GM18505 (cell line): ENCODE measurements around the gene PTPN6.

Experiments used
- ATAC-seq: cut with Tn5 transposase; IDR thresholded peaks from one replicate; pipeline ENCODE4 v1.9.1; 2021; ENCODE audit not compliant: unreplicated experiment
- POLR2A ChIP-seq: IDR thresholded peaks from 4 replicates; pipeline ENCODE4 v1.6.1; 2011; ENCODE audit warnings: borderline replicate concordance; ENCODE audit not compliant: insufficient read depth, insufficient read length; ENCODE audit errors: extremely low read depth

The PTPN6 gene

GRCh38 chr12:6952121-6952862 is 1.1 kb downstream of the PTPN6 start:
- no peak for ATAC-seq
- no peak for TF ChIP-seq POLR2A

GRCh38 chr12:6952863-6953441 is 1.8 kb downstream of the PTPN6 start:
- ATAC-seq: no peak

DNA sequence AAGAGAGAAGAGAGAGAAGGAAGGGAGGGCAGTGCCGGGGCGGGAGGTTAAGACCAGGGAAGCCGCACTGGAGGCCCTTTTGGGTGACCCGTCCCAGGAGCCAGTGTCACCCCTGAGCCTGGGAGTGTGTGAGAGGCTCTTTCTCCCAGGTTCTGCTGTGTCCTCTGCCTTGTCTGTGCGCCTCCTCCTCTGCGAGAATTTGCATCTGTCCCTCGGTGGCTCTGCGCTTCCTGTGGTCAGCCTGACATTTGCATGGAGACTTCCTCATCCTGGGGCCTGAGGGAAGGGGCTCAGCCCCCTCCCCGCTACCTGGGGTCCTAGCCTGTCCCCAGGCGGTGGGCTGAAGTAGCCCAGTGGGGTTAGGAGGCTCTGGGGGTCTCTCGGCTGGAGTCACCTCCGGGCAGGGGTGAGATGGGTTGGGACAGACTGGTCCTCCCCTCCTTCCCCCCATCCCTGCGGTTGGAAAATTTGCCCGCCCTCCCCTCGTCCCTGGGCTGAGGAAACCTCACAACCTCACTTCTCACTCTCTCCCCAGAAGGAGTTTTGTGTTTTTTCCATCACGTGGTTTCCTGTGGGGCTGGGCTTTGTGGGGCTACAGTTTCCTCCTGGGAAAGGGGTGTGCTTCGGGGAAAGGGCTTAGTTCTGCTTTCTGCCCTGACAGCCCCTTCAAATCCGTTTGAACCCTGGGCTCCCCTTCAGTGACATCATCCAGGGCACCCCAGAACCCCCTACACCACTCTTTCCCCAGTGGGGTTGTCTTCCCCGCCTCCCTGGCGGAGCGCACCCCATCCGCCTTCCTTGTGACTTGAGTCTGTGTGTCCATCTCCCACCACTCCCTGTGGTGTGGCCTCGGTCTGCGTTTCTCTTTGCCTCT is 2.5 kb downstream of the PTPN6 start:
- TF ChIP-seq POLR2A: peak; percentile 99
- peak; percentile 37 for ATAC-seq

More at GRCh38 chr12:6952863-6953441, 1.8 kb downstream of the PTPN6 start:
- peak; percentile 67 for TF ChIP-seq POLR2A

DNA sequence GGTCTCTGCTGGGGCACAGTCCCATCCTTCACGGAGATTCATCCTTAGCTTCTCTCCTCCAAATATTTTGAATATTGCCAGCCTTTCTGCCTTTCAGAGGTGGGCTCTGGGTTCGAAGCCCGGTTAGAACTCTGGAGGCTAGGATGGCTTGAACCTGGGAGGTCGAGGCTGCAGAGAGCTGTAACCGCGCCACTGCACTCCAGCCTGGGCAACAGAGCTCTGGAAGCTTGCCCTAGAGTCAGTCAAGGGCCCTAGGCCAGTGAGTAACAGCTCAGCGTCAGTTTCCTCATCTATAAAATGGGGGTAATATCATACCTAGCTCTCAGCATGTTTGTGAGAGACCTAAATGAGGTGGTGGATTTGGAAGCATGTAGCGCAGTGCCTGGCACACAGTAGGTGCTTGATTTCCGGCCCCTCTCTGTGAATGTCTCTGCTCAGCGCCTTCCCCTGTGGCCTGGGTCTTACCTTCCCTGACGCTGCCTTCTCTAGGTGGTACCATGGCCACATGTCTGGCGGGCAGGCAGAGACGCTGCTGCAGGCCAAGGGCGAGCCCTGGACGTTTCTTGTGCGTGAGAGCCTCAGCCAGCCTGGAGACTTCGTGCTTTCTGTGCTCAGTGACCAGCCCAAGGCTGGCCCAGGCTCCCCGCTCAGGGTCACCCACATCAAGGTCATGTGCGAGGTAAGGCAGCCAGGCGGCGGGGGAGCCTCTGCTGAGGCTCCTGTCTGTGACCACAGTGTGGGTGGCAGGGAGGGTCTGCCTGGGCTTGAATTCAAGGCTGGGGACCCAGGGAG is 3.4 kb downstream of the PTPN6 start:
- TF ChIP-seq POLR2A: peak; percentile 12
- ATAC-seq: no peak

DNA sequence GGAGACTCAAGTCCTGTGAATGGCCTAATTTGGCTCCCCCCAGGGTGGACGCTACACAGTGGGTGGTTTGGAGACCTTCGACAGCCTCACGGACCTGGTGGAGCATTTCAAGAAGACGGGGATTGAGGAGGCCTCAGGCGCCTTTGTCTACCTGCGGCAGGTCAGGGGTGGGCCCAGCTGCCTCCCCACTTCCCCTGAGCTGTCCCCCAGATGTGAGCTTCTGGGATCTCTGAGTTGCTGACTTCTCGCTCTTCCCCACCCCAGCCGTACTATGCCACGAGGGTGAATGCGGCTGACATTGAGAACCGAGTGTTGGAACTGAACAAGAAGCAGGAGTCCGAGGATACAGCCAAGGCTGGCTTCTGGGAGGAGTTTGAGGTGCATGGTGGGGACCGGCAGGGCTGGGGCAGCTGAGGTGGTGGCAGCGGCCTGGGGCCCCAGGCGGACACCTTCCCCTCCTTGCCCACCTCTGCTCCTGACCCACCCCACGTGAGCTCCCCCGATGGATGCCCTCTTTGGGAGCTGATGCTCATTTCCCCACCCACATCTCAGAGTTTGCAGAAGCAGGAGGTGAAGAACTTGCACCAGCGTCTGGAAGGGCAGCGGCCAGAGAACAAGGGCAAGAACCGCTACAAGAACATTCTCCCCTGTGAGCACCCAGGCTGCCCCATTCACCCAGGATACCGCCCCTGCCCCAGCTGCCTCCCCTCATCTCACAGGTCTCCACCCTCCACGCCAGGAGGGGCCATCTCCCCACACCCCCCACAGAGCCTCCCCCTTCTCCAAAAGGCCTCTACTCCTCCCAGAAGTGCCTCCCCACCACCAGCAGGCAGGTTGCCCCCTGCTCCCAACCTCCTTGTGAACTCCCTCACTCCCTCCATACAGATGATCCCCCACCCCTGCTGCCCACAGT is 4.2 kb downstream of the PTPN6 start:
- TF ChIP-seq POLR2A: no peak
- no peak for ATAC-seq

DNA sequence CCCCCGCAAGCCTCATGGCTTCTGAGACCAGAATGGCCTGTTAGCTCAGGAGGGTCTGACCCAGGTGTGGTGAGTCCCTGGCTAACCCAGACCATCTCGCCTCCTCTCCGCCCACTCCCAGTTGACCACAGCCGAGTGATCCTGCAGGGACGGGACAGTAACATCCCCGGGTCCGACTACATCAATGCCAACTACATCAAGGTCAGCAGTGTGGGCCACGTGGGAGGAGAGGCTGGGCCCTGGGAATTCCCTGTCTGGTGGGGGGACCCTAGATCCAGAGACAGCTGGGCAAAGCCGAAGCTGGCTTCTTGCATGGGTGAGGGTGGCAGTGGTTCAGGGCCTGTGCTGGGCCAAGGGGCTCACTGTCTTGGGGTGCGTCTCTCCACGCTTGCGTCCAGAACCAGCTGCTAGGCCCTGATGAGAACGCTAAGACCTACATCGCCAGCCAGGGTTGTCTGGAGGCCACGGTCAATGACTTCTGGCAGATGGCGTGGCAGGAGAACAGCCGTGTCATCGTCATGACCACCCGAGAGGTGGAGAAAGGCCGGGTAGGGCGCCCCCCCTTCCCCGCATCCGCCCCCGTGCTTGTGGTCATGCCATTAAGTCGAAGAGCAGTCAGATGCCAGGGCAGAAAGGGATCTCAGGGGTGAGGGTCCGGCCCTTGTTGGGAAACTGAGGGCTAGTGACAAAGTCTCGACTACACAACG is 5.0 kb downstream of the PTPN6 start:
- peak; percentile 56 for TF ChIP-seq POLR2A
- no peak for ATAC-seq

DNA sequence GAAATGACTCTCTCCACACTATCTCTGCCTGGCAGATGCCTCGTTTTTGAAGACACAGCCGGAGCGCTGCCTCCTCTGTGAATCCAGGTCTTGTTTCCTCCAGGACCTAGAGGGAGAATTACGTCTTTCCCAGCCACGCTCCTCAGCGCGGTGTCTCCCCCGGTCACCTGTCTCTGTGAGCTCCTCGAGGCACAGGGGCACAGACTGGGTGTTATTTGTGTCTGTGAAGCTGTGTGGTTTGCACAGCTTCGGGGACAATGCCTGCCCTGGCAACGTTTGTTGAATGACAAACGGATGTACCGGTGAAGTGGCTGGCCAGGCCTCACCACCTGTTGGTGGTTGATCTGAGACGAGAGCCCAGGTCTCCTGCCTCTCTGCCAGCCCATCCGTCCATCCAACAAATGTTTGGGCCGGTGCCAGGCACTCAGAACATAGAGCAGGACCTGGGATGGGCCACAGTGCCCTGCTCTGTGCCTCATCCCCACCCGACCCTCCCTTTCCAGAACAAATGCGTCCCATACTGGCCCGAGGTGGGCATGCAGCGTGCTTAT is 6.1 kb downstream of the PTPN6 start:
- ATAC-seq: no peak

DNA sequence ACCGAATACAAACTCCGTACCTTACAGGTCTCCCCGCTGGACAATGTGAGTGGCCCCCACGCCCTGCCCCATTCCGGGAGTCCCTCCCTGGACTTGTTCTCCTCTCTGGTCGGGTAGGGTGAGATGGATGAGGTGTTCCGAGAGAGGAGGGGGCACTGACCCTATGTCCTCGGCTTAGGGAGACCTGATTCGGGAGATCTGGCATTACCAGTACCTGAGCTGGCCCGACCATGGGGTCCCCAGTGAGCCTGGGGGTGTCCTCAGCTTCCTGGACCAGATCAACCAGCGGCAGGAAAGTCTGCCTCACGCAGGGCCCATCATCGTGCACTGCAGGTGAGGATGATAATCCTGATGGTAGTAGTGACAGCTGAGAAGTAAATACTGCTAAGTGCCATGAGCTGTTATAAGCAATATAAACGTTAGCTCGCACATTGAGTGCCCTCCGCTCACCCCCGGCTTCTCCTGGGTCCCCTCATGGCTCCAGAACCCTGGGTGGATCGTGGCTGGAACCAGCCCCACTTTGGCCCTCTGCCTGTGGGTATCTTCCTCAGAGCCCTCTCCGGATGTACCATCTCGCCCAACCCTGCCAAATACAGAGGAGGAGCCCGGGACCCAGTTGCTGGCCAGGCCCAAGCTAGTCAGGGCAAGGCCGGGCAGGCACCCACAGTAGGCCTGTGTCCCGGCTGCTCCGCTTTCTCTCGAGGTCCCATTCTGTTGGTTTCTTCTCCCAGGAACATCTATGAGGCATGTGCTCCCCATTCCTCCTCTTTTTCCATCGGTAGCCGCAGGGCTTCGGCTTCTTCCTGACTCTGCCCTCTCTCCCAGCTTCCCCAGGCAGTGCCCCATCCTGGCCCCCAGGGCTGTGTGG is 6.8 kb downstream of the PTPN6 start:
- ATAC-seq: no peak
- TF ChIP-seq POLR2A: peak; percentile 45

More for the DNA sequence above, 6.1 kb downstream of the PTPN6 start:
- TF ChIP-seq POLR2A: no peak

GRCh38 chr12:6958609-6959057 is 7.5 kb downstream of the PTPN6 start:
- ATAC-seq: no peak
- TF ChIP-seq POLR2A: no peak

GRCh38 chr12:6959058-6959804 is 8.1 kb downstream of the PTPN6 start:
- peak; percentile 43 for ATAC-seq
- peak; percentile 82 for TF ChIP-seq POLR2A
